HG03108 (cell line): ENCODE results near the gene ANKRD29.
"Not testable (repeated sequence)": the region's sequence is repeated elsewhere in the genome, so short reads cannot be mapped to it uniquely, and the experiment has no call there.

Experiments used
- ATAC-seq: cut with Tn5 transposase; IDR thresholded peaks from one replicate; pipeline ENCODE4 v1.9.1; 2021; ENCODE audit warnings: moderate library complexity; ENCODE audit not compliant: unreplicated experiment

ANKRD29 gene

DNA sequence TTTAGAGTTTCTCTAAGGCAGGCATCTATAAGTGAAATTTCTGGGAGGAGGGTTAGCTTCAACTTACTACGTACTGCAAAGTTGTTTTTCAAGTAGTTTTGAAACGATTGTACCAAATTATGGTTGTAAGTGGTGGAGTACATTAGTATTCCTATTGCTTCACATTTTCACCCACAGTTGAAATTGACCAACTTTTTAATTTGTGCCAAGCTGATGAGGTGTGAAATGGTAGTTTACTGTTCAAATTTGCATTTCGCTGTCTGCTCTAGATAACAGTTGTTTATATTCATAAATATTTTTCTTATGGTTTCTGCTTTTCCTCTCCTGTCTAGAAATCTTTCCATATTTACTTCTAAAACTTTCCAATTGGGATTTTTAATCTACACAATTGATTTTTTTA is 95.0 kb downstream of the ANKRD29 start:
- no peak for ATAC-seq

DNA sequence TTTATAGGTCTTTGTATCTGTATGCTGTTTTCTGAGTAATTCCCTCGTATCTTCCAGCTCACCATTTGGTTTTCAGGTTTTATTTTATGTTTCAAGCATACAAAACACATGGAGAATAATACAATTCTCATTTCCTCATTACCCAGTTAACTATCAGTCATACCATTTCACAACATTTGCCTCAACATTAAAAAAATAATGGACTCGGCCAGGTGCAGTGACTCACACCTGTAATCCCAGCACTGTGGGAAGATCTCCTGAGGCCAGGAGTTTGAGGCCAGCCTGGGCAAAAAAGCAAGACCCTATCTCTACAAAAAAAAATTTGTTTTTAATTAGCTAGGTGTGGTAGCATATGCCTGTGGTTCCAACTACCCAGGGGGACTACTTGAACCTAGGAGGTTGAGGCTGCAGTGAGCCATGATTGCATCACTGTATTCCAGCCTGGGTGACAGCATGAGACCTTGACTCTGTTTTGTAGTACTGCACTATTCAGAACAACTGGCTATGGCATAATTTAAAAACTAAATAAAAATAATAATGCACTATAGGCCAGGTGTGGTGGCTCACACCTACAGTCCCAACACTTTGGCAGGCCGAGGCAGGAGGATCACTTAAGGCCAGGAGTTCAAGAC is 96.7 kb downstream of the ANKRD29 start:
- no peak for ATAC-seq

- no peak for ATAC-seq
These were observed 99.2 kb downstream of the ANKRD29 start for GRCh38 chr18:23563377-23564043.

DNA sequence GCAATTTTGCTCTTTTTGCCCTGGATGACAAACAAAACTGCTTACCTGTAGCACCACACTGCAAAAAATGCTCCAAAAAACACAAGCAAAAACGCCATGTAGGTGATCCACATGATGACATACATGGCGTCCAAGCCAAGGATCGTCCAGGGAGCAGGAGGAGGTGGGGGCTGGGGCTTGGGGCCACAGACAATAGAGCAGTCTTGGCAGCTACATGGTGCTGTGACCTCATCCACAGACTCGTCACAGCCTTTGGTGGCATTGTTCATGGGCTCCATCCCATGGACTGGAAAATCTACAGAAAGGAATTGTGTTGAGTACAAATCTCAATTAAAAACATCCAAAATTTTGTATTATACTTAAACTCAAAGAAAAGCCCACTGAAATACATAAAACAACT is 102.5 kb downstream of the ANKRD29 start:
- ATAC-seq, result no peak

DNA sequence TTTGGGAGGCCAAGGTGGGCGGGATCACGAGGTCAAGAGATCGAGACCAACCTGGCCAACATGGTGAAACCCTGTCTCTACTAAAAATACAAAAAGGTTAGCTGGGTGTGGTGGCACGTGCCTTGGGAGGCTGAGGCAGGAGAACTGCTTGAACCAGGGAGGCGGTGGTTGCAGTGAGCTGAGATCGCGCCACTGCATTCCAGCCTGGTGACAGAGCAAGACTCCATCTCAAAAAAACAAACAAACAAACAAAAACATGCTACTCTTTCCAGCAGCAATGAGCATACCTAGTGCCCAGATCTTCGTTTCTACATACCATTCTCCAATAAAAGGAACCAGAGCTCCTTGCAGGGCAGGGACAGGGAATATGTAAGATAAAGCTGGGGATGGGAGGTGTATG is 105.2 kb downstream of the ANKRD29 start:
- not testable (repeated sequence) for ATAC-seq

GRCh38 chr18:23556145-23556780 is 106.4 kb downstream of the ANKRD29 start:
- no peak for ATAC-seq

DNA sequence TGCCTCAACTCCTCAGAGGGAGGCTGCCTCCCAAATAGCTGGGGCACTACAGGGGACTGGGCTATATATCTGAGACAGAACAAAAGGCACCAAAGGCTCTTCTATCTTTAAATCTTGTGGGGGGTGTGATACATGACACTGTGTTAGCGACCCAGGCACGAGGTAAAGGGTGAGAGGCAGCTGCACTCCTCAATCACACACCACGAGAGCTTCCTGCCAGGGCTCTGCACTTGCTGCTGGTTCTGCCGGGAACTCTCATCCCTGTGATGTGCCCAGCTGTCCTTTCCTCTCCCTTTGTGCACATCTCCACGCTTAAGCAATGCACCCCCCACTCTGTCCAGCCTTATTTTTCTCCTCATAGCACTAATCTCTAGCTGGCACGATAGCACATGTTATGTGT is 108.8 kb downstream of the ANKRD29 start:
- no peak for ATAC-seq

DNA sequence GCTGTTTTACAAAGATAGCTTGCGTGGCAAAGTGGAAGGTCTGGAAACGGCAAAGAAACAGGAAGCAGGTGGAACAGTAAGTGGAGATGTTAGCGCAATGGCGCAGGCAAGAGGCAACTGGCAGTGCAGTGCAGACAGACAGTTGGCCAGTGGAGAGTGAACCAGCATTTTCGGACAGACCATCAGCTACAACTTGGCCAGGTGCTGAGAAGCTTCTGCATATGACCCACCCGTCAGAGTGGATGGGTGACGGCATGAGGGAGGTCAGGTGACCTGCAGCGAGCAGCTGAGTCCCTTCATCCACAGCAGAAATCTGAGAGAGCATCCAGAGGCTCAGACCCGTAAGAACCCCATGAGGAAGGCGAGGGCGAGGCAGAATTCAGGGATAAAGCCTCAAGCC is 110.2 kb downstream of the ANKRD29 start:
- ATAC-seq, result no peak

DNA sequence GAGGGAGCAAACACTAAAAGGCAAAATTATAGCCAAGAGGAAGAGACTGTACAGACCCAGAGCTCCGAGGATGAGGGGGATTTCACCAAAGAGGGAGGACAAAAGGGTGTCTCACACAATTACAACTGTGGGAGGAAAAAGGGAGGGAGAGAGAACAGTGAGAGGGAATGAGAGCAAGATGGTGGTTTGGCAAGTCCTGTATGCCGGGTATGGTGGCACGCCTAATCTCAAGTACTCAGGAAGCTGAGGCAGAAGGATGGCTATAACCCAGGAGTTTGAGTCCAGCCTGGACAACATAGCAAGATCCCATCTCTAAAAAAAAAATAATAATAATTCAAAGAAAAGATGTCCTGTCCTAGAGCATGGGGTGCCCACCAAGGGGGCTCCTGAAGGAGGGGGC is 110.7 kb downstream of the ANKRD29 start:
- no peak for ATAC-seq

DNA sequence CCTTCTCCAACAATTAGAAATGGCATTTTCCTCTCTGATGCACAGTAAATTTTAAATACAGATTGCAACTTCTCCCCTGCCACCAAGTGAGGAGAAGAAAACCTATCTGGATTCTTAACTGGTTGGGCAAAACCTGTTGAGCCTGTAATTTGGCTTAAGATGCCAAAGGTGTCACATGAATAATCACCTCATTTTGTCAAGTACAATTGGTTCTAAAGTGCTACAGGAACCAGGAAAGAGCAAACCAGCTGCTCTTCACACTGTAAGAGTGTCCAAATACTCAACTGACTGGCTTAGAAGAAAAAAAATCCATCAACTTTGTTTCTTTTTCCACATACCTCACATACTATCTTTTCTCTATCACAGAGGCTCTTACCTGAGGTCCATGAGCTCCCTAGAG is 111.8 kb downstream of the ANKRD29 start:
- ATAC-seq, result no peak
